Ascending aorta (tissue), 2 donors: ENCODE data around the gene FLACC1. TPM values are rescaled to one million over a fixed set of nuclear protein-coding genes. Genes with fewer than 3 reads are reported as not detected.
"Not testable (repeated sequence)": the region's sequence is repeated elsewhere in the genome, so short reads cannot be mapped to it uniquely, and the experiment has no call there.

Experiments
- DNase-seq, 2 donors: peaks; one replicate each; pipeline ENCODE4 v3.0.0-alpha.2; 2019; ENCODE audit warnings: low spot score in 2 of 2
- H3K27ac ChIP-seq, 2 donors: fragments of 200-600 bp; sonication (generic); one replicate each; pipeline ENCODE4 v1.5.1; 2016 to 2017; ENCODE audit warnings: mild to moderate bottlenecking in 1 of 2
- H3K27me3 ChIP-seq: fragments of 200-600 bp; sonication (generic); one replicate; pipeline ENCODE4 v1.5.1; 2017
- H3K36me3 ChIP-seq, 2 donors: fragments of 200-600 bp; sonication (generic); one replicate each; pipeline ENCODE4 v1.5.1; 2016
- H3K4me1 ChIP-seq, 2 donors: fragments of 200-600 bp; sonication (generic); one replicate each; pipeline ENCODE4 v1.5.1; 2016 to 2017; ENCODE audit warnings: mild to moderate bottlenecking in 1 of 2
- H3K4me3 ChIP-seq, 2 donors: fragments of 200-600 bp; sonication (generic); one replicate each; pipeline ENCODE4 v1.5.1; 2016 to 2017; ENCODE audit warnings: mild to moderate bottlenecking in 1 of 2
- H3K9me3 ChIP-seq, 2 donors: fragments of 200-600 bp; sonication (generic); one replicate each; pipeline ENCODE4 v1.5.1; 2016
- intact Hi-C: fragments of 100-400 bp; cut with DNase I; formaldehyde crosslinking; loops from one replicate; pipeline ENCODE4 v1.15.1; 2023
- total RNA-seq: library from RNA; depleted of rRNA; stranded (reverse); fragments of >200 nt; gene quantifications from one replicate; pipeline ENCODE4 v1.1.0, GENCODE V29; 2016
- TF ChIP-seq, protein P1 (sequence below), 3 experiments: fragments of 200-600 bp in 2 of 3; fragments of 450-650 bp in 1 of 3; sonication (generic) in 2 of 3; IDR thresholded peaks; one replicate each; pipeline ENCODE4 v1.5.1; 2016 to 2019; ENCODE audit warnings: antibody characterized with exemption in 3 of 3, mild to moderate bottlenecking in 1 of 3, moderate library complexity in 1 of 3

The FLACC1 gene
- total RNA-seq, 1 donor from 2014 or later: 0.32 TPM

DNA sequence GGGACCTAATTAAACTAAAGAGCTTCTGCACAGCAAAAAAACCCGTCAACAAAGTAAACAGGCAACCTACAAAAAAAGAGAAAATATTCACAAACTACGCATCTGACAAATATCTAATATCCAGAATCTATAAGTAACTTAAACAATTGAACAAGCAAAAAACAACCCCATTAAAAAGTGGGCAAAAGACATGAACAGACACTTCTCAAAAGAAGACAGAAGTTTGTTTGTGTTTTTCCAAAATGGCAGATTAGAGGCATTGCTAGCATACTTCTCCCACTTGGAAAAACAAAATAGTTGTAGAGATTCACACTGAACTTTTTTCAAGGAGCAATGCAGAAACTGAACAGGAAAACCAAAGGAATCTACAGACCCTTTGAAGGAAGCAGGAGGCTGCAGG, 37.6 kb downstream of the FLACC1 start:
- Histone ChIP-seq H3K9me3 (peaks cover 0 to 29% of the 10 kb centered on the region in 2 donors), H3K4me3 (no peak overlapping the region), H3K27me3 (no peaks in the 10 kb centered on the region), H3K4me1 (no peaks in the 10 kb centered on the region), H3K36me3 (peaks cover 6 to 38% of the 10 kb centered on the region in 2 donors), H3K27ac (no peak overlapping the region)
- TF ChIP-seq, protein P1, sequence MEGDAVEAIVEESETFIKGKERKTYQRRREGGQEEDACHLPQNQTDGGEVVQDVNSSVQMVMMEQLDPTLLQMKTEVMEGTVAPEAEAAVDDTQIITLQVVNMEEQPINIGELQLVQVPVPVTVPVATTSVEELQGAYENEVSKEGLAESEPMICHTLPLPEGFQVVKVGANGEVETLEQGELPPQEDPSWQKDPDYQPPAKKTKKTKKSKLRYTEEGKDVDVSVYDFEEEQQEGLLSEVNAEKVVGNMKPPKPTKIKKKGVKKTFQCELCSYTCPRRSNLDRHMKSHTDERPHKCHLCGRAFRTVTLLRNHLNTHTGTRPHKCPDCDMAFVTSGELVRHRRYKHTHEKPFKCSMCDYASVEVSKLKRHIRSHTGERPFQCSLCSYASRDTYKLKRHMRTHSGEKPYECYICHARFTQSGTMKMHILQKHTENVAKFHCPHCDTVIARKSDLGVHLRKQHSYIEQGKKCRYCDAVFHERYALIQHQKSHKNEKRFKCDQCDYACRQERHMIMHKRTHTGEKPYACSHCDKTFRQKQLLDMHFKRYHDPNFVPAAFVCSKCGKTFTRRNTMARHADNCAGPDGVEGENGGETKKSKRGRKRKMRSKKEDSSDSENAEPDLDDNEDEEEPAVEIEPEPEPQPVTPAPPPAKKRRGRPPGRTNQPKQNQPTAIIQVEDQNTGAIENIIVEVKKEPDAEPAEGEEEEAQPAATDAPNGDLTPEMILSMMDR (IDR thresholded peaks at IDR 0.05): no peak
- intact Hi-C loops: no loop called here
- no peak for DNase-seq

DNA sequence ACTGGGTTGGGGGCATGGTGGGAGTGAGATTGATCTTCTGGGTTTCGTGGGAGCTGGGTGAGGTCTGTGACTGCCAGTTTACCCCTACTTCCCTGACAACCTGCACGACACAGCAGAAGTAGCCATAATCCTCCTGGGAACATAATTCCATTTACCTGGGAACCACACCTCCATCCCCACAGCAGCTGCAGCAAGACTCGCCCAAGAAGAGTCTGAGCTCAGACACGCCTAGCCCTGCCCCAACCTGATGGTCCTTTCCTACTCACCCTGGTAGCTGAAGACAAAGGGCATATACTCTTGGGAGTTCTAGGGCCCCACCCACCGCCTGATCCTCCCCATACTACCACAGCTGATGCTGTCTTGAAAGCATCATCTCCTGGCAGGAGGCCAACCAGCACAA, 43.8 kb downstream of the FLACC1 start:
- TF ChIP-seq, protein P1 (IDR thresholded peaks at IDR 0.05): no peak
- intact Hi-C loops: no loop called here
- H3K27me3 ChIP-seq: no peaks in the 10 kb centered on the region
- no peak overlapping the region for H3K4me3 ChIP-seq
- no peak for DNase-seq
- no peaks in the 10 kb centered on the region for H3K4me1 ChIP-seq
- no peak overlapping the region for H3K27ac ChIP-seq
- peaks cover 0 to 37% of the 10 kb centered on the region in 2 donors for H3K36me3 ChIP-seq
- peaks cover 0 to 11% of the 10 kb centered on the region in 2 donors for H3K9me3 ChIP-seq

DNA sequence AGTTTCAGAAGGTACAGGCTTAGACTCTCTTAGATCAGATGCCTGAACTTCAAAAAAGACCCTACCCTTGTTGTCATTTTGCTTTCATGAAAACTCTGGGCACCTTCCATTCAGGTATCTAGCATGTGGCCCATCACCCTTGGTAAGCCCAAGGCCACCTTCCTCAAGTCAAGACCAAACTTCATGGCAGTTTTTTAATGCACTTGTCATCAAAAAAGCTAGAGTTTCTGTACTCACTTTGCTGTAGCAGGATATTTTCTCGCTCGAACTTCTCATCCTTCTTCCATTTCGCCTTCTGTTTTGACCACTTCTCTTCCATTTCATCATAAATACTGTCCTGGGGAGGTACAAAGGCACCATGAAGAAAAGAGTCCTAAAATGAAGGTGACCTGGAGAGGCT, 48.2 kb downstream of the FLACC1 start:
- H3K4me1 ChIP-seq: no peaks in the 10 kb centered on the region
- TF ChIP-seq, protein P1 (IDR thresholded peaks at IDR 0.05): no peak
- H3K36me3 ChIP-seq: peaks cover 4 to 57% of the 10 kb centered on the region in 2 donors
- H3K27me3 ChIP-seq: no peaks in the 10 kb centered on the region
- intact Hi-C loops: no loop called here
- DNase-seq: no peak
- no peak overlapping the region for H3K27ac ChIP-seq
- H3K9me3 ChIP-seq: peaks cover 0 to 6% of the 10 kb centered on the region in 2 donors
- H3K4me3 ChIP-seq: no peak overlapping the region

DNA sequence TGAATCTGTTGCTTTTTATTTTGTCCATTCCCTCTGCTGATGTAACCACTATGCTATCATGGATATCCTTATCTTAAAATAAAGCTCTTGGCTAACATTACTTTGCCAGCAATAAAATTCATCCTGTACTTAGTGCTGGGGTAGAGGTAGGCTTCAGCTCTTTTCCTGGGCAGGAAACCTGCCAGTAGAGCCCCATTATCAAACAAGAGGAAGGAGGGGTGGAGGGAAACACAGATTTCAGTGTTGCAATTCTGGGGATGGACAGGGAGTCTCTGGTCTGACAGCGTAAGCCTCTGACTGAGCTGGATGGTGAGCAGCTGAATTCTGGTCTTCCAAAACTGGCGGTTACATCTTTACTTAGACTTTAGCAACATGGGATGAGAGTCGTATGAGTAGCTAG, 49.3 kb downstream of the FLACC1 start:
- Histone ChIP-seq H3K27me3 (no peaks in the 10 kb centered on the region), H3K9me3 (peaks cover 0 to 6% of the 10 kb centered on the region in 2 donors)
- intact Hi-C loops: no loop called here

DNA sequence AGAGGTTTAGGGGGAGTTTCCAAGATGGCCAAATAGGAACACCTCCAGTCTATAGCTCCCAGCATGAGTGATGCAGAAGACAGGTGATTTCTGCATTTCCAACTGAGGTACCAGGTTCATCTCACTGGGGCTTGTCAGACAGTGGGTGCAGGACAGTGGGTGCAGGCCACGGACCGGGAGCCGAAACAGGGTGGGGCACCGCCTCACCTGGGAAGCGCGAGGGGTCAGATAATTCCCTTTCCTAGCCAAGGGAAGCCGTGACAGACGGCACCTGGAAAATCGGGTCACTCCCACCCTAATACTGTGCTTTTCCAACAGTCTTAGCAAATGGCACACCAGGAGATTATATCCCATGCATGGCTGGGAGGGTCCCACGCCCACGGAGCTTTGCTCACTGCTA, 57.2 kb downstream of the FLACC1 start:
- Histone ChIP-seq H3K36me3 (peaks cover 0 to 21% of the 10 kb centered on the region in 2 donors), H3K9me3 (peaks cover 0 to 10% of the 10 kb centered on the region in 2 donors)
- H3K4me3 ChIP-seq, H3K27ac ChIP-seq, intact Hi-C loops, H3K4me1 ChIP-seq, H3K27me3 ChIP-seq, DNase-seq: not testable (repeated sequence)

More for the DNA sequence above, 49.3 kb downstream of the FLACC1 start:
- no peak for DNase-seq
- no peak overlapping the region for H3K27ac ChIP-seq
- TF ChIP-seq, protein P1 (IDR thresholded peaks at IDR 0.05): no peak
- H3K4me1 ChIP-seq: no peaks in the 10 kb centered on the region
- peaks cover 4 to 47% of the 10 kb centered on the region in 2 donors for H3K36me3 ChIP-seq
- no peak overlapping the region for H3K4me3 ChIP-seq

DNA sequence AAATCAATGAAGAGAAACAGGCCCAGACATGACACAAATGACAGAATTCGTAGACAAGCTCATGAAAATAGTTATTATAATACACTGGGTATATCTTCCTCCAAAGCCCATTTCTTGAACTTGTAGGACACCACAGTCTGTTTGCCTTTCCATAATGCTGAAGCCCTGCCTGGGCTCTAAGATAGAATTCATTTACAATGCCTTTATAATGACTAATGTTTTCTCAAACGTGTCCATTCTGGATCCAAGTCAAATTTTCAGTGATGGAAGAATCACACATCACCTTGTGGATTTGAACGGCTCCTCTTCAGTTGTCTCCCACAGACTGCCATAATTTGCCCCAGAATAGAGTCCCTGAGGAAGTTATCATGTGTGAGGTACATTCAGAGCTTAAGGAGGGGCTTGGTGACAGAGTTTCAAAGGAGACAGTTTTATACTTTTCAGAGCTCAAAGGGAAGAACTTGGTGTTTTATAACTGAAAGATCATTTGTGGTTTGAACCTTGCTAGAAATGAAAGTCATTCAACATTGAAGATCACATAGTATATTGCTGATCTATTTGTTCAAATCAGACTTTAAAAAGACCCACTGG, 58.6 kb downstream of the FLACC1 start:
- Histone ChIP-seq H3K9me3 (peaks cover 0 to 10% of the 10 kb centered on the region in 2 donors), H3K4me1 (no peaks in the 10 kb centered on the region), H3K36me3 (peaks cover 0 to 23% of the 10 kb centered on the region in 2 donors), H3K27me3 (no peaks in the 10 kb centered on the region), H3K4me3 (no peak overlapping the region), H3K27ac (no peak overlapping the region)
- DNase-seq: no peak
- intact Hi-C loops: no loop called here
- TF ChIP-seq, protein P1 (IDR thresholded peaks at IDR 0.05): no peak

DNA sequence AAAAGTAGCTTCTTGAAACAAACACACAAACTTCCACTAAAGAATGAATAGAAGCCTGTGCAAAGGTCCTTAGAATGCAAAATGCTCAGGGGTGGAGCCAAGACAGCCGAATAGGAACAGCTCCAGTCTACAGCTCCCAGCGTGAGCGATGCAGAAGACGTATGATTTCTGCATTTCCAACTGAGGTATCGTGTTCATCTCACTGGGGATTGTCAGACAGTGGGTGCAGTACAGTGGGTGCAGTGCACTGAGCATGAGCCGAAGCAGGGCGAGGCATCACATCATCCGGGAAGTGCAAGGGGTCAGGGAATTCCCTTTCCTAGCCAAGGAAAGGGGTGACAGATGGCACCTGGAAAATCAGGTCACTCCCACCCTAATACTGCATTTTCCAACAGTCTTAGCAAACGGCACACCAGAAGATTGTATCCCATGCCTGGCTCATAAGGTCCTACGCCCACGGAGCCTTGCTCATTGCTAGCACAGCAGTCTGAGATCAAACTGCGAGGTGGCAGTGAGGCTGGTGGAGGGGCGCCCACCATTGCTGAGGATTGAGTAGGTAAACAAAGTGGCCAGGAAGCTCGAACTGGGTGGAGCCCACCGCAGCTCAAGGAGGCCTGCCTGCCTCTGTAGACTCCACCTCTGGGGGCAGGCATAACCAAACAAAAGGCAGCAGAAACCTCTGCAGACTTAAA, 66.5 kb downstream of the FLACC1 start:
- intact Hi-C loops, H3K9me3 ChIP-seq, H3K4me3 ChIP-seq, H3K4me1 ChIP-seq, DNase-seq, H3K27me3 ChIP-seq, H3K27ac ChIP-seq: not testable (repeated sequence)
- H3K36me3 ChIP-seq: peaks cover 30 to 58% of the 10 kb centered on the region in 2 donors
